ES-I3 (cell line): ENCODE results near the gene RNF217.

ENCODE experiments used
- H3K36me3 ChIP-seq: 2 replicates; pipeline ENCODE4 v1.6.1; 2013; ENCODE audit warnings: mild to moderate bottlenecking, low read length, control low read depth, moderate library complexity; ENCODE audit not compliant: insufficient read depth
- H3K4me1 ChIP-seq: 2 replicates; pipeline ENCODE4 v1.6.1; 2013; ENCODE audit warnings: mild to moderate bottlenecking, control low read depth, low read length; ENCODE audit not compliant: insufficient read depth
- H3K9ac ChIP-seq: 2 replicates; pipeline ENCODE4 v1.6.1; 2013; ENCODE audit warnings: low read depth, mild to moderate bottlenecking, low read length, moderate library complexity
- H3K9me3 ChIP-seq: 2 replicates; pipeline ENCODE4 v1.6.1; 2013; ENCODE audit warnings: mild to moderate bottlenecking, low read length, moderate library complexity; ENCODE audit not compliant: control insufficient read depth, insufficient read depth

Gene RNF217

GRCh38 chr6:125129354-125129753 is 167.1 kb downstream of the RNF217 start:
- Histone ChIP-seq H3K36me3 (no peaks in the 10 kb centered on the region), H3K9me3 (no peaks in the 10 kb centered on the region), H3K4me1 (no peaks in the 10 kb centered on the region), H3K9ac (no peak overlapping the region)

- Histone ChIP-seq H3K4me1 (no peaks in the 10 kb centered on the region), H3K36me3 (no peaks in the 10 kb centered on the region), H3K9me3 (no peaks in the 10 kb centered on the region), H3K9ac (no peak overlapping the region)
Observed at GRCh38 chr6:125132058-125132457, 169.8 kb downstream of the RNF217 start.

- Histone ChIP-seq H3K9ac (no peak overlapping the region), H3K36me3 (no peaks in the 10 kb centered on the region), H3K9me3 (no peaks in the 10 kb centered on the region), H3K4me1 (no peaks in the 10 kb centered on the region)
Observed at GRCh38 chr6:125136378-125136777, 174.1 kb downstream of the RNF217 start.

- Histone ChIP-seq H3K36me3 (no peaks in the 10 kb centered on the region), H3K4me1 (no peaks in the 10 kb centered on the region), H3K9me3 (0 out of 2 replicates have a peak, but pooled peaks cover 4% of the 10 kb centered on the region), H3K9ac (no peak overlapping the region)
Observed at GRCh38 chr6:125138083-125138482, 175.8 kb downstream of the RNF217 start.

- Histone ChIP-seq H3K36me3 (no peaks in the 10 kb centered on the region), H3K9me3 (peaks cover 5% of the 10 kb centered on the region), H3K9ac (no peak overlapping the region), H3K4me1 (no peaks in the 10 kb centered on the region)
Observed at GRCh38 chr6:125140808-125141207, 178.6 kb downstream of the RNF217 start.
